HG02763 (cell line): ENCODE results near the gene CRYGN.

Experiments used
- ATAC-seq: cut with Tn5 transposase; IDR thresholded peaks from one replicate; pipeline ENCODE4 v1.9.1; 2021; ENCODE audit warnings: mild to moderate bottlenecking, moderate library complexity; ENCODE audit not compliant: unreplicated experiment

CRYGN gene

DNA sequence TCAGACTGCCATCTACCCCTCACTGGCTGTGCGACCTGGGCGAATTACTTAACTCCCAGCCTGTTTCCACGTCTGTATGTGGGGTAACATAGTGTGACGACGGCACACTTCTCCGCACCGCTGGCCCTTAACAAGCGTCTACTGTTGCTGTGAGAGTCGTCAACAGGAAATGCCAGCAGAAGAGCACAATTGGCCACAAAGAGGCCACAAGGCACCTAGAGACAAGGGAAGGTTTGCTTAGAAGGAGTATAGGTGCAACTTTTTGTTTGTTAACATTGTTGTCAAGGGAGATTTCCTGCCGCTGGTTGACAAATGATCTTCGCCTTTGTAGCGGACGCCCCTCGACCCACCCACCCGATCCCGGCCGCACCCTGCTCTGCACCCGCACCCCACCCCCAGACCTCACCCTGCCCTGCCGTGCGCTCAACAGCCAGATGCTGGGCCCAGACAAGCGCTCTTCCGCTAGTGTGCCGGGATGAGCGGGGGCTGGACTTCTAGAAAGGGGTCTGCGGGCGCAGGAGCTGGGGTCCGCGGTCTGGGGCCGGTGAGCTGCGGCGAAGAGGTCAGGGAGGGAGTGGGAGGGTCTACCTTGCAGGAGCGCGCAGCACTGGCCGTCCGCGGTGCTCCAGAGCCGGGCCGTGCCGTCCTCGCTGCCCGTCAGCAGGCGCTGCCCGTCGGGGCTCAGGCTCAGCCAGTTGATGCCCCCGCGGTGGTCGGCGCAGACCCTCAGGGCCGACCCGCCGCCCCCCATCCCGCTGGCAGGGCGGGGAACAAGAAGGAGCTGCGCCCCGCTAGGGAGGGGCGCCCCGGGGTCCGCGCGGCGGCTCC, 30.9 kb downstream of the CRYGN start:
- no peak for ATAC-seq

DNA sequence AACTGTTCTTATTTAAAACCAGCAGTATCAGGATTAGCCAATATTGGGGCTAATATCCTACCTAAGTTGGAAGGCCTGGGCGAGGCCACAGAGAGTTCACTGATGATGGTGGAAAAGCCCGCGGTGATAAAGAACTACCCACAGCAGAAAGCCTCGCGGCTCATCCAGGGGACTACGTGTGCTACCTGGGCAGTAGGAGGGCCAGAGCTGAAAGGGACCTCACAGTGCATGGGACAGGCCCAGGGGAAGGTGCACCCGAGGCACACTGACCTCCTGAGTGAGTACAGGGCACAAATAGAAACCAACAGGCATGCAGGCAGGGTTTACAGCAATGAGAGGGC, 31.5 kb downstream of the CRYGN start:
- ATAC-seq = no peak

DNA sequence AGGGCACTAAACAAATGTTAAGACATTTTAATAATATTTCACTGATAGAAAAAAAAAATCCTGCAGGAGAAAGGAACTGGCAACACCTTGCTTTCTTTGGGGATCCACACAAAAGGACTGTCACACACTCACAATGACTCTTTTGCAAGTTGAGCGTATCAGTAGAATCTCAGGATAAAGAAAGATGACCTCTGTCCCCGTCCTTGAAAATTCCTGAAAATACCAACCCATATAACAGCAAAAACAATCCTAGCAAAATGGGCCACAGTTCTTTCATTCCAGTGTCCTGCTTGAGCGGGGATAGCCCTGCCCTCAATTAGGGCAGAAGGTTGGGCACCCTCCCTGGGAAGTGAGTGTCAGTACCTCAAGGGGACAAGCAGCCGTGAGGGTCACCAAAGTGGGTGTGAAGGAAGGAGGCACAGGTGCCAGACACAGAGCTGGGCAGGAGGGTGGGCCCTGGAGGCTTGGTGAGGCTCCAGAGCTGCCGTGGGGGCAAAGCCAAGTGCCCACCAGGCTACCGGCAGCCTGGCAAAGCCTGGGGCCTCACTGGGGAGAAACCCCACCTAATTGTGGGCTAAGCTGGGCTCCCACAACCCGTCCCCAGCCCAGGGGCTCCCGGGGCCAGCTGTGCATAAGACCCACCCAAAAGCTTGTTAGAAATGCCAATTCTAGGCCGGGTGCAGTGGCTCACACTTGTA, 32.9 kb downstream of the CRYGN start:
- no peak for ATAC-seq

DNA sequence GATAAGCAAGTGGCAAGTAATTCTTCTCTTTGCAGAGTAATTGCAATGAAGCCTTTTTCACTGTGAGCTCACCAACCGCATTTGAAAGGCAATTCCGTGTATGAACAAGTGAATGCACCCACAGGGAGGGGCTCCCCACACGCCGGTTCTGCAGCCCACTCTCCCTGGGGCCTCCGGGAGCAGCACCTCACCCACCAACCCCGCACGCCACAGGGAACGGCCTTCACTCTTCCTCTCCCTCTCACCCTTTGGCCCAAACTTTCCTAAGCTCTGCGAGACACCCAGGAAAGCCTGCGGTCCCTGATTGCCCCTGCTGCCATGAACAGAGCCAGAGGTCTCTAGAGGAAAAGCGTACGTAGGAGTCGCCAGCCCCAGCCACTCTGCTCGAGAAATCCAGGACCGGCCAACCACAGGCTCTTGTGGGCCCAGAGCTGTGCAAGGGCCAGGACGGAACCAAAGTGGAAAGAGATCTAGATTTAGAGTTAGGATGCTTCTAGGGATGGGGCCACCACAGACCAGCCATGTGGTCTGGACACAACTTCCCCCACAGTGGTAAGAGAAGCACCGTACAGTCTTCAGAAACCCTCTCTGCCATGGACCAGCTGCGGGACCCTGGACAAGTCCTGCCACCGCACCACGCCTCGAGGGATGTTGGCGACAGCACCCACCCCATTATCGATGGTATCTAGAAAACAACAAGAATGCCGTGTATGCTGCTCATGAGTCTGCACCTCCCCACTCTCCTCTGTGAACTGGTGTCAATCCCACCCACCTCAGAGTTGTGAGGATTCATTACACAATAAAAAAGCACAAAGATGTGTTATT, 33.7 kb downstream of the CRYGN start:
- no peak for ATAC-seq

DNA sequence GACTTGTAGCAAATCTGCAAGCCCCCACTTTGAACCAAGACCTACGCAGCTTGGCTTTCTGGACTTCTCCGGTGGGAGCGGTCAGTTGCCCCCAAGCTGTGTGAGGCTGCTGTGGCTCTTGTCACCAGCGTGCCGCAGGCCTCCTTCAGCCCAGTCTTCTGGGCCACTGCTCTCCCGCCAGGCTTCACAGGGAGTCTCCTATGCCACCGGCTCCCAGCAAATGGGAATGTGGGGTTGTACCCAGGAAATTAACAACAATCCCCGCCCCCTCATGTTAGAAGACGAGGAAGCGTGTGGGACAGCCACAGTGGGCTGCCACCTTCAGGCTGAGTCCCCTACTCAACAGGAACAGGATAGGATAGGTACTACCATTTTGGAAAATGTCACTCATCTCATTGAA, 34.4 kb downstream of the CRYGN start:
- ATAC-seq = no peak

DNA sequence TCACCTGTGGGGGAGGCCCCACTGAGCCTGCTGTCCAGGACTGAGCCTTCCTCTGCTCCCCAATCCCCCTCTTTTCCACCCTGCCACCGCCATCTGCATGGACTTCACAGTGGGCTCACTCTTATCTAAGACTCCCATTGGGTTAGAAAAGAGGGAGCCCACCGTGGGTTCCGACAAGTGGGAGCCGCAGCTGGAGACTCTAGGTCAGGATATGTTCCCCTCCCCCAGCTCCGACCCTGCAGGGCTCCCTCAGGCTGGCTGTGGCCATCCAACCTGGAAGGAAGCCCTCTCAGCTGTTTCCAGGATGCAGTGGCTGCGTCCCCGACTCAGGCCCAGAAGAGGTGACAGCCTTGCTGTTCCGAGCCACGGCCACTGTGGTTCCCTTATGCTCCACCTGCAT, 34.9 kb downstream of the CRYGN start:
- ATAC-seq = no peak

DNA sequence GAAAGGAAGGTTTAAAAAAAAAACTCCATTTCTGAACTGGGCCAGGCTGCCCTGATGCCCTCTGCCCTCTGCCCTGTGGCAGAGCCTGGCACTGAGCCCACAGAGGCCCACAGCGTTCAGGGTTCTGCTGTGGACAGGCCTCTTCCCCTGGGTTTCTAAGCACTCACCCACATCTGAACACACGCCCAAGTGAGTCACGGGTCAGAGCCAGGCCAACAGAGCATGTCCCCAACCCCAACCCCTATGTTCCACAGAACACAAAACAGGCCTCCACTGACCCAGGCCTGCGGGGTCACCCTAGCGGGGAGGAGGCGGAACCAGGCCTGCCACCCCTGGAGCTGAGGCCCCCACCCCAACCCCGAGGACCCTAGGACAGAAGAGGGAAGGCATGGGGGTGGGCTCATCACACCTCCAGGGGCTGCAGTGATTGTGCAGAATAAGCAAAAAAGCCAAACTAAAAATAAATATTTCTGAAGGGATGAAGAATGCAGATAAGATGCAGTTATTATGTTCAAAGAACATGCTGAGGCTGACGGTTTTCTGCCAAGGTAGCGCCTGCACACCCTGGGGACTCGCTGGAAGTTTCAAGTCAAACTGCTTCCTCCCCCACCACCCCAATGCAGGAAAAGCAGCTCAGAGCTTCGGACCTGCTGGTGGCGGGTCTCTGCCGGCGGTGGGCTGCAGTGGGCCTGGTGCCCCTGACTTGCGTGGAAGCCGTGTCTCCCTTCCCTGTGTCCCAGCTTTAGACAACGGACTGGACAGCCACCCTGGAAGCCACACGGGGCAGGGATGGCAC, 35.5 kb downstream of the CRYGN start:
- ATAC-seq = no peak

DNA sequence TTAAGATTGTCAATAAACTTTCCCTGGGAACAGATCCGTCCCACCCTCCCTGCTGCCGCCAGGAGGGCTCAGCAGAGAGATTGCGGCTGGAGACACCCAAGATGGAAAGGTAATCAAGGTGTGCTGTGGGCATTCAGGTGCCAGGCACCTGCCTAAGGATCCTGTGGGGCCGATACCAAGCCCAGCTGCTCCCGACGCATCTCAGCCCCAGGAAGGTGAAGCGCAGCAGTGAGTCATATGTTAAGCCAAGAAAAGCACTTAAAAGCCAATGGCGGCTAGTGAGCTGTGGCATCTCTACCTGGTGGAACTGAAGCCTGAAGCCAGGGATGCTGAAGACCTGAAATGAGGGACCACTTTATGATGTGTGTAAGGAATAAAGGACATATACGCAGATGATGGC, 36.2 kb downstream of the CRYGN start:
- no peak for ATAC-seq

DNA sequence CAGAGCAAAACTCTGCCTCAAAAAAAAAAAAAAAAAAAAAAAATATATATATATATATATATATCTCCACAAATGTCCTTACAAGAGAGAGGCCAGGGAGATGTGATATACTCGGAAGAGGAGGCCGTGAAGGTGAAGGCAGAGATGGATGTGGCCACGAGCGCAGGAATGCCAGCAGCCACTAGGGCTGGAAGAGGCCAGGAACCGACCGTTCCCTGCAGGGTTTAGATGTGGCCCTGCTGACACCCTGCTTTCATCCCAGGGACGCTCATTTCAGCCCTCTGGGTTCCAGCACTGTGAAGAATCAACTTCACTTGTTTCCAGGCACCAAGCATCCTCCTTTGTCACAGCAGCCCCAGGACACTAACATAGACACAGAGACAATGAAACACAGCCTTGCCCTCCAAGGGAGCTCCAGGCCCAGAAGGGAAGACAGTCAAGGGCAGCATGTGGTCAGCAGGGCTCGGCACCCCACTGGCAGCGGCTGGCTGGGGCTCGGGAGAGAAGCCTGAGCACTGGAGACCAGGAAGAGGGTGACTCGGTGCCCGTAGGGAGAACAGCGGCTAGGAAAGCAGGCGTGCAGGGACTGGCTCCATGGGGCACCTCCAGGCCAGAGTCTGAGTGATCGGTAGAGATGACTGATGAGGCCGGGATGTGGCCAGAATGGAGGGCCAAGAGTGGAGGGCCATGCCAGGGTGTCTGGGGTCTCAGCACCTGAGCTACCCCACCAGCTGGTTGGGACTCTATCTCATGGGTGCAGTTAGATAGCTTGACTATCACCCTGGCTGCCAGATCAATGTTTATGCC, 37.7 kb downstream of the CRYGN start:
- ATAC-seq = no peak

DNA sequence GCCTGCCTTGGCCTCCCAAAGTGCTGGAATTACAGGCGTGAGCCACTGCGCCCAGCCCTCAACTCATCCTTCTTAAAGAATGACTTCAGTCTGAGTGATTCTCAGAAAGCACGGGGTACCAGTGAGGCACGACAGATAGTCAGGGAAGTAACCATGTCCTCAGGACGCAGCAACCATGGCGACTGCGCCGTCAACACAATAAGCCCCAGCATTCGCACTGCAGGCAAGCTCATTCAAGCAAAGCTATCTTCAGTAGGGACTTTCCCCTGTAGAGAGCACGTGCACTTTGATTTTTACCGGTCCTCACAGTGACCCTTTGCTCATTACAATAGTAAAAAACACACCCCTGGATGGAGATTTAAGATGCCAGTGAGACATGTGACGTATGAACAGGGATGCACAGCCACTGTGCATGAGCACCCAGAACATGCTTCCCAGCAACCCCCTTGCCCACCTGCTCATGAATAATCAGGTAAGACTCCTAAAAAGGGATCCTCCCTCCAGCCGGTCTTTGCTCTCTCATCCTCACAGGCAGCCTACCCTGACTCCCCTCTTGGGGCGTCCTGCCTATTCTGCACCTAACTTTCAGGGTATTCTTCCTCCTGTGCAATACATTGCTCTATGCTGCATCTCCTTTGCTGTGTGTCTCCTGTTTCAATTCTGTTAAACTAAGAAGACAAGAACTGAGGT, 39.2 kb downstream of the CRYGN start:
- ATAC-seq = no peak

DNA sequence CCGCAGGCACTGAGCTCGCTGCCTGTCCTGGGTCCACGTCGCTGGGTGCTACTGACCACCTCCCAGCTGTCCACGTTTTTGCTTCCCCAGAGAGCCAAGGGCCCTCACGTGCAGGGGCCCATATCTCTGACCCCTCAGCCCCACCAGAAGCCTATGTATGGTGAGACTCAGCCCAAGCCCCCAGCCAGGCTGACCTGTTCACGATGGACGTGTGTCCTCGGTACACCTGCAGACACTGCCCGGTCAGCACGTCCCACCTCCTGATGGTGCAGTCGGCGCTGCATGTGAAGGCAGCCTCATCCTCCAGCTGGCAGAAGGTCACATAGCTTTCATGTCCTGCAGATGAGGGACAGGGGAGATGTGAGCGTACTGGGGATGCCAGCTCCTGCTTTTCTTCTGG, 40.0 kb downstream of the CRYGN start:
- no peak for ATAC-seq

DNA sequence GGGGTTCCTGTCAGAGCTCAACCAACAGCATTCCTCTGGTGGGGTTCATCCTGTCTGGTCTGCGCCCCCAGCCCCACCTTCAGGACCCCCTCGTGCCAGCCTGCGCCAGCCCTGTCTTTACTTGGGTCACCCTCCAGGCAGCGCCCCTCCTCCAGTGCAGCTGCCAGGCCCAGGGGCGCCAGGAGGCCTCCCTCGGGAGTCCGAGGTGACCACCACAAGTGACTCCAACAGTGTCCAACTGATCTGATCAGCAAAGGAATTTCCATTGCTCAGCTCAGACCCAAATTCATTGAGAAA, 40.7 kb downstream of the CRYGN start:
- ATAC-seq = no peak

DNA sequence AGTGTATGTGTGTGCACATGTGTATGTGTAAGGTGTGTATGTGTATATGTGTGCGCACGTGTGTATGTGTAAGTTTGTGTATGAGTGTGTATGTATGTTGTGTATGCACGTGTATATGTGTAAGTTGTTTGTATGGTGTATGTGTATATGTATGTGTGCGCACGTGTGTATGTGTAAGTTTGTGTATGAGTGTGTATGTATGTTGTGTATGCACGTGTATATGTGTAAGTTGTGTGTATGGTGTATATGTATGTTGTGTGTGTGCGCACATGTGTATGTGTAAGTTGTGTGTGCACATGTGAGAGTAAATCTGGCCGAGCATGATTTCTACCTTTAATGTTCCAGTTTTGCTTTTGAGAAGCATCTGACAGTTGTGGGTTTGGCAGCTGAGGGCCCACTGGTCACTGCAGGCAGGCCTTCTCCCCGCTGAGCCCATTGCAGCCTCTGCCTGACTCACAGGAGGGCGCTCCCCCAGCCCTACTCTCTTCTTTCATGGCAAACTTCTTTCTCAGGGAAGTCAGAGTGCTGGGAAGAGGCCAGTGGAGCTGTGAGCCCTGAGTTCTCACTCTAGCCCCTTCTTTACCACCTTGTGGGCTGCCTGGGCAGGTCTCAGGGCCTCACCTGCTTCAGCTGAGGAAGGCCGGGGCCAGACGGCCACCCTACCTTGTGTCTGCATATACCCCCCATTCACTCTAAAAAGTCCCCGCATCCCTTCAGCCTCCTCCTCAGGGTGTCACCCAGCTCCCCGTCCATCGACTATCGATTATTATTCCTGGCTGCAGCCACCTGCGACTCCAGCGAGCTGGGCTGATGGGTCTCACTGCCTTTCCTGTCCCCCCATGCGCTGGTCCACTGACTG, 41.3 kb downstream of the CRYGN start:
- ATAC-seq = no peak

DNA sequence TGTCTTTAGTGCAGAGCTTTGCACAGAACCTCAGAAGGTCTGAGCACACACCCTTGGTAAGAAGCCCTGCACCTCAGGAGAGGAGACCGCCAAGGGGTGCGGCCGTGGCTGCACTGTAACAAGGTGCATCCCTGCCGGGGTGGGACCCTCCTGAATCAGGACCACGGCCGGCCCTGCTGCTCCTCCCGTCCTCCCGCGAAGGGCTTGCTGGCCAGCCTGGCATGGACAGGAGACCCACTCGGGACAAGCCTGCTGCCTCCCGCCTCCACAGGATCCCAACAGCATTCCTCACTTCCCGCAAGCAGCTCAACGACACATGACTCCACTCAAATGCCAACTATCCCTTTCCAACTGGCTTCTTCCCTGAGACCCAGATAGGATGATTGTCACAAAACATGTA, 42.9 kb downstream of the CRYGN start:
- no peak for ATAC-seq

DNA sequence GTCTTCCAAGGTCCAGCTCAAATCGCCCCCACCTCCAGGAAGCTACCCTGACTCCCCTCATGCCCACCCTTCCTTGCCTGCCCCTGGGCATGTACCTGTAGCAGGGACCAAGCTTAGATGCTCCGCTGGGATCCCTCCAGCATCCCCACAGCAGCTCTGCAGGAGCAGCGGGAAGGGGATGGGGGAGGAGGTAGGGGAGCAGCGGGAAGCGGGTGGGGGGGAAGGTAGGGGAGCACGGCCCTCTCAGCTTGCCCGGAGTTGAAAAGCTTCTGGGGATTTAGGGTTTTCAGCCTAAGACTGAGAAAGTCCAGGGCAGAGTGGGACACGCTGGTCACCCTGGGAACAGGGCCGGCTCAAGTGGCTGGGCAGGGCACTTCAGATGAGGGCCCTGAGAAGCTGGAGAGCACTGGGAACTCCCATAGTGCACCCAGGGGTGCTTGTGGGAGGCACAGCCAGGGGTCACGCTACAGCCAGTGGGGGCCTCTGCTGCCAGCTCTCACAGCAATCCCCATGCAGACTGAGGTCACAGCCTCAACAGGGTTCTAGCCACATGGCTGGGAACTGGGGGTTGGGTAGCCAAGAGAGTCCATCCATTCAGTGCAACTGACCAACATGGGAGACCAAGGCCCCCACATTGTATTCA, 43.5 kb downstream of the CRYGN start:
- no peak for ATAC-seq

DNA sequence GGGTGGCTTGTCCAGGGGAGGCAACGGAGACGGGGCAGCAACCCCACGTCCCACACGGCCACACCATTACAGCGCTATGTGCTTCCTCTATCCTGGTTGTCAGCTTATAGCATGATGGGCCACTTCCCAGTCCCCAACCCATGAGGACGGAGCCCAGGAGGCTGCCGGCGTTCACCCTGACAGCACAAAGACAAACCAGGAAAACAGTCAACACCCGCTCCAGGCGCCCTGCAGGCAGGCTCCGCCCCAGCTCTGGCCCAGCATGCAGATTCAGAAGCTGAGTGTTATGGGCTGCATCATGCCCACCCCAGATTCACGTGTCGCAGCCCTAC, 44.9 kb downstream of the CRYGN start:
- ATAC-seq = no peak

DNA sequence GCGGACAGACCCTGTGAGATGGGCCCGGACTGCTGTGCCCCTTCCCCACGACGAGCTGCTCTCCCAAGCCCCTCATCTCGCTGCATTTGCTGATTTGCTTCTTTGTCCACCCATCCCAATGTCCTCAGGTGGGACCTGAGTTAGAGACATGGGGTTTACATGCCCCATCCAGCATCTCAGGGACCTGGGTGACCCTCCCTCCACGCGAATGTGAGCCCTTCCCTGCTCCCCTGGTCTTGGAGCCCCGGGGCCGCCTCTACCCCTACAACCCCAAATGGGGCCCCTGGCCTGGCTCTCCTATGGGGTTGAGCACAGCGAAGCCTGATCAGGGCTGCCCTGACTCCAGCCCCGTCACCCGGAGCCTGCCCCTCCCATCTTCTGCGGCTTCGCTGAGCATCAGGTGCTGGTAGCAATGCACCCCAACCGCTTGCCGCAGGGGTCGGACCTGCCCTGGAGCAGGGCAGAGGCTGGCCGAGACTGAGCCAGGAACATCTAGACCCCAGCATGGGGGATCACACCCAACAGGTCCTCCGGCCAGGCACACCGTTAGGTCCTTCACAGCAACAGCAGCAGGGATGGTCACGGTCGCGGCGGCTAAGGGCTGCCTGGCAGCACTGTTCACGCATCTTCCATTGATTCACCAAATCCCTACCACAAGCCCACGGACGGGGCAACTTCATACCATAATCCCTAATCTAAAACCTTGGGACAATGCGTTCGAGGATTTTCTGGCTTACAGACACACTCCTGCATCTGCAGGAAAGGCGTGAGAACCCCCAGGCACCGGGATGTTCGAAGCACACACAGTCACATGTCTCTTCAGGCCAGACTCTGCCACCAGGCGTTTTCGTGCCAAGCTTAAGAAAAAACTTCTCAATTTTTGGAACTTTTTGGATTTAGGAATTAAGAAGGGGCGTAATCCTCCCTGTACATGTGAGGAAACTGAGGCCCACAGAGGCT, 45.6 kb downstream of the CRYGN start:
- no peak for ATAC-seq
